HG03045 (cell line): Measurements from ENCODE around the gene COL16A1.

Experiments
- ATAC-seq: cut with Tn5 transposase; IDR thresholded peaks from one replicate; pipeline ENCODE4 v1.9.1; 2021; ENCODE audit warnings: mild to moderate bottlenecking, moderate library complexity; ENCODE audit not compliant: unreplicated experiment

The COL16A1 gene

GRCh38 chr1:31733389-31734219 is 29.8 kb upstream of the COL16A1 start:
- ATAC-seq, result no peak

- no peak for ATAC-seq
These were observed 29.0 kb upstream of the COL16A1 start for GRCh38 chr1:31732751-31733289.

- no peak for ATAC-seq
These were observed 28.5 kb upstream of the COL16A1 start for GRCh38 chr1:31732343-31732742.

- ATAC-seq, result no peak
These were observed 27.3 kb upstream of the COL16A1 start for GRCh38 chr1:31731049-31731565.

- no peak for ATAC-seq
These were observed 26.7 kb upstream of the COL16A1 start for GRCh38 chr1:31730336-31731048.

- no peak for ATAC-seq
These were observed 24.0 kb upstream of the COL16A1 start for GRCh38 chr1:31727849-31728248.

- no peak for ATAC-seq
These were observed 23.4 kb upstream of the COL16A1 start for GRCh38 chr1:31727195-31727594.

- no peak for ATAC-seq
These were observed 22.9 kb upstream of the COL16A1 start for GRCh38 chr1:31726715-31727114.

GRCh38 chr1:31725777-31726535 is 22.1 kb upstream of the COL16A1 start:
- ATAC-seq, result no peak

GRCh38 chr1:31725134-31725533 is 21.3 kb upstream of the COL16A1 start:
- no peak for ATAC-seq

GRCh38 chr1:31723828-31724359 is 20.1 kb upstream of the COL16A1 start:
- ATAC-seq, result no peak

- ATAC-seq, result no peak
These were observed 14.6 kb upstream of the COL16A1 start for GRCh38 chr1:31718327-31718897.

GRCh38 chr1:31717341-31717740 is 13.5 kb upstream of the COL16A1 start:
- no peak for ATAC-seq

- no peak for ATAC-seq
These were observed 12.0 kb upstream of the COL16A1 start for GRCh38 chr1:31715873-31716220.

GRCh38 chr1:31715087-31715872 is 11.5 kb upstream of the COL16A1 start:
- no peak for ATAC-seq

GRCh38 chr1:31714442-31715086 is 10.7 kb upstream of the COL16A1 start:
- no peak for ATAC-seq

- no peak for ATAC-seq
These were observed 8.8 kb upstream of the COL16A1 start for GRCh38 chr1:31712630-31713029.

GRCh38 chr1:31712068-31712467 is 8.3 kb upstream of the COL16A1 start:
- no peak for ATAC-seq

- no peak for ATAC-seq
These were observed 4.5 kb upstream of the COL16A1 start for GRCh38 chr1:31708324-31708723.
